ENCODE data around the gene CALY.

Gene CALY

DNA sequence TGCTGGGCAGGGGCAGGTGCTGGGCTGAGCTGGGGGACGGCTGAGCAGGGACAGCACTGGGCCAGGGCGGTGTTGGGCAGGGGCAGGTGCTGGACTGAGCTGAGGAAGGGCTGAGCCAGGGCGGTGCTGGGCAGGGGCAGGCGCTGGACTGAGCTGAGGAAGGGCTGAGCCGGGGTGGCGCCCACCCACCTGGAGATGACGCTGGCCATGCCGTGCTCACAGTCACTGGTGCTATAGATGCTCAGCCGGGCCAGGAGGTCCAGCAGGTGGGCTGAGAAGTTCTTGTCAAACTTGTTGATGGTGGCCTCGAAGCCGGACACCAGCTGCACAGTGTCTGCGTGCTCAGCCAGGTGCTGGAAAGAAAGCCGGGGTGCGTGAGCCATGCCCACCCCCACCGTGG lies 55.6 kb downstream of the CALY start:
- TF ChIP-seq, protein P1, sequence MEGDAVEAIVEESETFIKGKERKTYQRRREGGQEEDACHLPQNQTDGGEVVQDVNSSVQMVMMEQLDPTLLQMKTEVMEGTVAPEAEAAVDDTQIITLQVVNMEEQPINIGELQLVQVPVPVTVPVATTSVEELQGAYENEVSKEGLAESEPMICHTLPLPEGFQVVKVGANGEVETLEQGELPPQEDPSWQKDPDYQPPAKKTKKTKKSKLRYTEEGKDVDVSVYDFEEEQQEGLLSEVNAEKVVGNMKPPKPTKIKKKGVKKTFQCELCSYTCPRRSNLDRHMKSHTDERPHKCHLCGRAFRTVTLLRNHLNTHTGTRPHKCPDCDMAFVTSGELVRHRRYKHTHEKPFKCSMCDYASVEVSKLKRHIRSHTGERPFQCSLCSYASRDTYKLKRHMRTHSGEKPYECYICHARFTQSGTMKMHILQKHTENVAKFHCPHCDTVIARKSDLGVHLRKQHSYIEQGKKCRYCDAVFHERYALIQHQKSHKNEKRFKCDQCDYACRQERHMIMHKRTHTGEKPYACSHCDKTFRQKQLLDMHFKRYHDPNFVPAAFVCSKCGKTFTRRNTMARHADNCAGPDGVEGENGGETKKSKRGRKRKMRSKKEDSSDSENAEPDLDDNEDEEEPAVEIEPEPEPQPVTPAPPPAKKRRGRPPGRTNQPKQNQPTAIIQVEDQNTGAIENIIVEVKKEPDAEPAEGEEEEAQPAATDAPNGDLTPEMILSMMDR (IDR thresholded peaks at IDR 0.05; ENCODE audit: extremely low read depth, missing control alignments): no peak
- no peak for DNase-seq (ENCODE audit: low spot score)

DNA sequence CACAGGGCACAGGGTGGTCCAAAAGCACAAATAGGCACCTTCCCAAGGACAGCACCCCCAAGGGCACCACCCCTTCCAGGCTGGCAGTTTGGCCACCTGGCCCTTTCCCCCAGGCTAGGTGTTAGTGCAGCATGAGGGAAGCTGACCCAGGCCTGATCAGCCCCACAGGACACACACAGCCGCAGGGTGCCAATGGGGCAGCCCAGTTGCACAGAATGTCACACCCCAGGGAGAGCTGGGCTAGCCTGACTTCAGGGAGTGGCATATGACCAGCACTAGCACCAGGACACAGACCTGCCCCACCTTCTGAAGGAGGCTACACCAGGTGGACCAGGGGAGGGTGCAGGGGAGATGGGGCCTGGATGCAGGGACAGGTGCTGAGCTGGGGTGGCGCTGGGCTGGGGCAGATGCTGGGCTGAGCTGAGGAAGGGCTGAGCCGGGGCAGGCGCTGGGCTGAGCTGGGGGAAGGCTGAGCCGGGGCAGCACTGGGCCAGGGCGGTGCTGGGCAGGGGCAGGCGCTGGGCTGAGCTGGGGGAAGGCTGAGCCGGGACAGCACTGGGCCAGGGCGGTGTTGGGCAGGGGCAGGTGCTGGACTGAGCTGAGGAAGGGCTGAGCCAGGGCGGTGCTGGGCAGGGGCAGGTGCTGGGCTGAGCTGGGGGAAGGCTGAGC lies 56.2 kb downstream of the CALY start:
- TF ChIP-seq, protein P1 (IDR thresholded peaks at IDR 0.05; ENCODE audit: extremely low read depth, missing control alignments): no peak
- DNase-seq (ENCODE audit: low spot score): no peak

DNA sequence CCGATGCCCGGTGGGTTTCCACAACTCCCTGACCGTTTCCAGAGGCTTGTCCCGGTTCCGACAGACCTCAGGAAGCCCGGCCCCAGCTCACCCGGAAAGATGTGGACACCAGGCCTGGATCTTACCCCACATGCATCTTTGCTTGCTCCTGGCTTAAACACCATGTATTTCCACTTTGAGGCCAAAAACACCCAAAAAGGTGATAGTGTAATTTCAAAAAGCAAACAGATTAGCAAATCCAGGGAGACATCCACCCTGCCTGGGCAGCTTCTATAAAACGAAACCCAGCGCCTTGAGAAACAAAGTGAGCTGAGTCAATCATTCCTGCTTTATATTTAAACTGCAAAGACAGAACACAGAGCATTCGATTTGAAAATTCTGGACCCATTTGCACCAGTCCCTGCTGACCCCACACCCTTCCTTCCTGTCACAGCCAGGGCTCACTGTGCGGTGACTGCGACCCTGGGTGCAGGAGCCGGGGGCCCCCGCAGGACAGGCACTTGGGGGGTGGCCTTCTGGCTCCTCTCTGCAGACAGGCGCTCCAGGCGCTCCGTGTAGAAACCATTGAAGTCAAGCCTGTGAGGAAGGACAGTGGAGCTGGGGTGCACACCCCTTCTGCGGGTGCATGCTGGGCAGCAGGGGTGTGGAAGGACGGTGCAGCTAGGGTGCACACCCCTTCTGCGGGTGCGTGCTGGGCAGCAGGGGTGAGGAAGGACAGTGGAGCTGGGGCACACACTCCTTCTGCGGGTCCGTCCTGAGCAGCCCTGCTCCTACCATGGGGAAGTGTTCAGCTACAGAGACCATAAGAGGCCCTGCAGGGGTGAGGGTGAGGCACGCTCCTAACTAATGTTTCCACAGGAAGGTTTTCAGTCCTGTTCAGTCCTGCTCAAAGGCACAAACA lies 57.1 kb downstream of the CALY start:
- no peak for DNase-seq (ENCODE audit: low spot score)

DNA sequence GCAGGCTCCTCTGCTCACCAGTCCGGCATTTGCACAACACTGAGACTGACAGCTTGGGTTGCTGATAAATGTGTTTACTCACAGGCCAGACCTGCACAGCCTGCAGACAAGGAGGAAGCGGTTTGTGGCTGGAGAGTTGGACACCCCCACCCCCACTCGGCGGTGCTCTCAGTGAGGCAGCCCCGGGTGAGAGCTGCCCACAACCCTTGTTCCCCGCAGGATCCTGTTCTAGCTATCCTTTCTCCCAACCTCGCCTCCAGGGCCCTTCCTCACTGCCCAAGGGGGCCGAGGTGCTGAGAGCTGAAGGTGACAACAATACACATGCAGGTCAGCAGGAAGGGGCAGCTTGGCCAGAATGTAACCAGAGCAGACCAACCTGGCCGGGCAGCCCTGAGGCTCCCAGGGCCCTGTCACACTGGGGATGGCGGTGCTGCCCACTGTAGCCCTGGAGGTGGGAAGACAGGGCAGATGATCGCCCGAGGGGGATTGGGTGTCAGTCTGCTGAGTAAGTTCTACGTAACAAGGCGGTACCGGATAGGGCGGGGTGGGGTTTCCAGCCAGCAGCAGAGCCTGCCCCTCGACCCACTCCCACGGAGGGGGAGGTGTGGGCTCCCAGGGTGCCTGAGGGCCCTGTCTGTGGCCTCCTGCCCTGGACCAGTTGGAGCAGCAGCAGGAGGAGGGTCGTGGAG lies 58.0 kb downstream of the CALY start:
- peak; percentile 89 for DNase-seq (ENCODE audit: low spot score)
- TF ChIP-seq, protein P1 (IDR thresholded peaks at IDR 0.05; ENCODE audit: extremely low read depth, missing control alignments): no peak

More for the DNA sequence above, 57.1 kb downstream of the CALY start:
- TF ChIP-seq, protein P1 (IDR thresholded peaks at IDR 0.05; ENCODE audit: extremely low read depth, missing control alignments): no peak

DNA sequence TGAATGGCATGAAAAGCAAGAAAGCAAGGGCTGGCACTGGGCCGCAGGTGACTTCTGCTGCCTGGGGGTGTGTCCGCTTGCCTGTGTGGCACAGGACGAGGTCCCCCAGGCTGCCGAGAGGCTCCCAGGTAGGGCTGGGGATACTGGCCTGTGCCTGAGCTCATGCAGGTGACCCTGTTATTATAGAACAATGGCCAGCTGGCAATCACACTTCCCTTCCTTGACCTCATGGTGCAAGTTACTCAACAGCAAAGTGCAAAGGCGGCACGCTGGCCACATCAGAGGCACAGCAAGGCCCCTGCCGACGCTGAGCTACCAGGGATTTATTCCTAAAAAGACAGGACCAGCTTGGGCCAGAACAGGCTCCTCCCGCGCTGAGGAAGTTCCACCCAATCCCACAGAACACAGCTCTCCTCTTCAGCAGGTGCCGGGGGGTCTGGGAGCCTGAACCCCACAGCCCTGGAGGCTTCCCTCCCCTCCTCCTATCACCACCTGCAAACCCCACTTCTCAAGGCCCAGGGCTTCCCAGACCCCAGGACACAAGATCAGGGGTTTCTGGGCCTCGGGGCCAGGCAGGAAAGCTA lies 58.6 kb downstream of the CALY start:
- TF ChIP-seq, protein P1 (IDR thresholded peaks at IDR 0.05; ENCODE audit: extremely low read depth, missing control alignments): no peak
- DNase-seq (ENCODE audit: low spot score): no peak

DNA sequence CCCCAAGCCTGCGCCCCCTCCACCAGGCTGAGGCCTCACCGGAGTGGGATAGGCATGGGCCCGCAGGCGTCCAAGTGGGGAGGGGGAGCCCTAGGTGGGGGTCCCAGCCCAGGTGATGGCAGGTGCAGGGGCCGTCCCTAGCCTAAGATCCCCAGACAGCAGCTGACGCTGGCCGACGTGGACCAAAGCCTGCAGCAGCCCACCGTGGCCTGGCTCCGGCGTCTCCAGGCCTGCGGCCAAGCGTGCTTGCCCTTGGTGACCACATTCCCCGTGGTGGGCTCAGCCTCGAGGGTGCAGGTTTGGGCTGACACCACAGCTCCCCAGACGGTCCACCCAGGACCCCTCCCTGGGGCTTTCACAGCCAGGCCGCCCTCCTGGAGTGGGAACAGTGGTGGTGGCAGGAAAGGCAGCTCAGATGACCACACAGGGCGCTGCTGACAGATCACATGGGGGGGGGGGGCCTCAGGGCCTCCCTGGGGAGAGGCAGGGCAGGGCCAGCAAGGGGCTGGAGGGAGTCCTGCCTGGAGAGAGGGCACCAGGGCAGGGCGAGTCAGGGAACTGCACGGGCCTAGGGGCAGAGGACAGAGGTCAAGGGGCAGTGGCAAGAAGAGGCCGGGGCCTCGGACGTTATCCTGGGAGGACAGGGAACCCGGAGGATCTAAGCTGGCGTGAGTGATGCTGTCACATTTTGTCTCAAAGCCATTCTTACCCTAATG lies 59.3 kb downstream of the CALY start:
- TF ChIP-seq, protein P1 (IDR thresholded peaks at IDR 0.05; ENCODE audit: extremely low read depth, missing control alignments): no peak
- DNase-seq (ENCODE audit: low spot score): no peak
